ENCODE data around the gene CRK.

DNA sequence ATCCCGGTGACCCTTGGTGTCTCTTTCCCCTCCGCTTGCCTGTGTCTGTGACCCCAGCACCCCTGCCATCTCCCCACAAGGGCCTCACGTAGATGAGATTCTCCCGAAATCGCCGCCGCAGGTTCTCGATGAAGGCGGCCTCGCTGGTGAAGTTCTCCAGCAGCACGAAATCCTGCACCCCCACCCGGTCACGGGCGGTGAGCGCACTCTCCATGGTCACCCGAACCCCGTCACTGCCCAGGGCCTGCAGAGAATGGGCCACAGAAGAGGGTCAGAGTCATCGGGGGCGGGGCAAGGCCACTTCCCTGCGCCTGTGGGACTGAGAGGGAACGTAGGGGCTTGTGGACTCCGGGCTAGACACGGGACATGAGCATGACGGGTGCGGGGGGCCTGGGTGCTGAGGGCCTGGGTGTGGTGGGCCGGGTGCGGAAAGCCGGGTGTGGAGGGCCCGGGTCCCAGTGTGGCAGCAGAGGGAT, 28.1 kb upstream of the CRK start:
- TF ChIP-seq CTCF (conservative IDR thresholded peaks at IDR 0.05) (no peak), EZH2 (IDR thresholded peaks at IDR 0.05; ENCODE audit: low read depth) (no peak)
